HCT116 (cell line): ENCODE data around the gene NAPEPLD. TPM values are rescaled to one million over a fixed set of nuclear protein-coding genes. Genes with fewer than 3 reads are reported as not detected.
"Not testable (repeated sequence)": the region's sequence is repeated elsewhere in the genome, so short reads cannot be mapped to it uniquely, and the experiment has no call there.

Experiments
- ATAC-seq: fragments of 200-7000 bp; cut with Tn5 transposase; 2 replicates; pipeline ENCODE4 v1.9.1; 2020; ENCODE audit warnings: mild to moderate bottlenecking, moderate library complexity
- BruUV-seq: library from RNA; stranded (reverse); fragments of 400-500 nt; replicated peaks from 2 replicates; lab custom pipeline; 2021; lab: Mats Ljungman, UMichigan
- CTCF ChIA-PET: fragments of 300-600 bp; sonication (Branson Sonifier 250); formaldehyde crosslinking; loops from one replicate; lab custom pipeline; 2021; ENCODE audit warnings: antibody characterized with exemption; lab: Charles Lee
- POLR2A ChIA-PET: fragments of 300-600, 350-600 bp; sonication (Branson Sonifier 250); formaldehyde crosslinking; loops from one replicate; lab custom pipeline; 2021; ENCODE audit warnings: antibody characterized with exemption; lab: Charles Lee
- RAD21 ChIA-PET, 2 experiments: fragments of 300-600 bp; sonication (Branson Sonifier 250); formaldehyde crosslinking; loops; one replicate each; lab custom pipeline; 2023; ENCODE audit warnings: low total read pairs in 2 of 2; ENCODE audit not compliant: uncharacterized antibody in 2 of 2, unreplicated experiment in 2 of 2, low non-redundant PET in 1 of 2; lab: Charles Lee
- DNase-seq: peaks from one replicate; pipeline ENCODE4 v3.0.0-alpha.2; 2010; ENCODE audit warnings: low read depth, low spot score
- H2AFZ ChIP-seq: fragments of 200-600 bp; shearing (Covaris generic), sonication (generic); 2 replicates; pipeline ENCODE4 v1.6.1; 2017; ENCODE audit warnings: low read depth, mixed run types, mixed read lengths, antibody characterized with exemption, low read length; ENCODE audit not compliant: poor library complexity, severe bottlenecking
- H3K27ac ChIP-seq: 2 replicates; pipeline ENCODE4 v1.5.1; 2012; ENCODE audit warnings: low read depth, low read length
- H3K27me3 ChIP-seq: fragments of 200-600 bp; sonication (generic); 2 replicates; pipeline ENCODE4 v1.6.1; 2016; ENCODE audit warnings: mixed run types, low read length, mixed read lengths; ENCODE audit not compliant: insufficient read depth
- H3K36me3 ChIP-seq, 2 experiments: fragments of 200-500 bp in 1 of 2; fragments of 200-600 bp in 1 of 2; sonication (Bioruptor generic) in 1 of 2; sonication (generic) in 1 of 2; 2 replicates each; pipeline versions ENCODE4 v1.5.1 to v1.6.1; 2014 to 2016; ENCODE audit warnings: low read length in 2 of 2, inconsistent platforms in 1 of 2, mixed read lengths in 1 of 2, mixed run types in 1 of 2; ENCODE audit not compliant: insufficient read depth in 2 of 2, control insufficient read depth in 1 of 2
- H3K4me1 ChIP-seq, 2 experiments: fragments of 200-600 bp in 1 of 2; sonication (generic) in 1 of 2; 2 replicates each; pipeline versions ENCODE4 v1.5.1 to v1.6.1; 2012 to 2017; ENCODE audit warnings: low read length in 2 of 2, inconsistent platforms in 1 of 2, mild to moderate bottlenecking in 1 of 2, mixed read lengths in 1 of 2, mixed run types in 1 of 2, moderate library complexity in 1 of 2; ENCODE audit not compliant: insufficient read depth in 2 of 2, control insufficient read depth in 1 of 2
- H3K4me2 ChIP-seq: fragments of 200-600 bp; sonication (generic); 2 replicates; pipeline ENCODE4 v1.6.1; 2017; ENCODE audit warnings: mixed run types, low read length, mixed read lengths
- H3K4me3 ChIP-seq, 2 experiments: fragments of 200-600 bp in 1 of 2; sonication (generic) in 1 of 2; replicated peaks in 1 of 2; 2 replicates each; pipeline ENCODE4 v1.5.1; 2011 to 2016; ENCODE audit warnings: low read length in 2 of 2, control low read depth in 1 of 2, low read depth in 1 of 2, mild to moderate bottlenecking in 1 of 2, mixed read lengths in 1 of 2, mixed run types in 1 of 2
- H3K79me2 ChIP-seq: fragments of 200-600 bp; sonication (generic); 2 replicates; pipeline ENCODE4 v1.6.1; 2017; ENCODE audit warnings: mild to moderate bottlenecking, mixed run types, low read length, moderate library complexity, mixed read lengths; ENCODE audit not compliant: insufficient read depth
- H3K9ac ChIP-seq: fragments of 200-600 bp; sonication (generic); 2 replicates; pipeline ENCODE4 v1.6.1; 2016; ENCODE audit warnings: low read length, mixed read lengths
- H3K9me2 ChIP-seq: fragments of 200-600 bp; sonication (generic), shearing (Covaris generic); 2 replicates; pipeline ENCODE4 v1.6.1; 2017; ENCODE audit warnings: mixed run types, mild to moderate bottlenecking, moderate library complexity; ENCODE audit not compliant: insufficient read depth
- H3K9me3 ChIP-seq, 2 experiments: fragments of 200-500 bp in 1 of 2; fragments of 200-600 bp in 1 of 2; sonication (Bioruptor generic) in 1 of 2; sonication (generic) in 1 of 2; 2 replicates each; pipeline ENCODE4 v1.6.1; 2014 to 2017; ENCODE audit warnings: low read length in 2 of 2, mixed read lengths in 2 of 2, inconsistent platforms in 1 of 2, low read depth in 1 of 2, mild to moderate bottlenecking in 1 of 2, mixed run types in 1 of 2, moderate library complexity in 1 of 2; ENCODE audit not compliant: control insufficient read depth in 1 of 2, insufficient read depth in 1 of 2
- H4K20me1 ChIP-seq: fragments of 200-600 bp; sonication (generic), shearing (Covaris generic); 2 replicates; pipeline ENCODE4 v1.6.1; 2017; ENCODE audit warnings: mixed run types, mild to moderate bottlenecking, moderate library complexity; ENCODE audit not compliant: insufficient read depth
- ZNF274 ChIP-seq: fragments of 200-500 bp; sonication (Bioruptor generic); IDR thresholded peaks from 2 replicates; pipeline ENCODE4 v1.6.1; 2014; ENCODE audit warnings: mild to moderate bottlenecking, low read depth, low read length, inconsistent platforms
- intact Hi-C: fragments of 100-400 bp; cut with micrococcal nuclease; formaldehyde crosslinking; loops from 2 replicates; pipeline ENCODE4 v1.10.0; 2022
- total RNA-seq: library from RNA; stranded (reverse); gene quantifications from one replicate; pipeline ENCODE4 v1.2.1, GENCODE V29; 2021; ENCODE audit not compliant: unreplicated experiment

Gene NAPEPLD
- total RNA-seq, 1 experiment from 2014 or later = 9.7 TPM

- Histone ChIP-seq H3K9me3 (no peaks in the 10 kb centered on the region), H2AFZ (no peak overlapping the region), H3K4me3 (no peak overlapping the region), H3K36me3 (no peaks in the 10 kb centered on the region), H3K79me2 (no peaks in the 10 kb centered on the region), H4K20me1 (no peaks in the 10 kb centered on the region), H3K9me2 (no peaks in the 10 kb centered on the region), H3K27ac (no peak overlapping the region), H3K9ac (no peak overlapping the region), H3K4me2 (no peak overlapping the region), H3K4me1 (peaks cover 3 to 21% of the 10 kb centered on the region in 2 experiments; a peak in 3 of 4 replicates), H3K27me3 (no peaks in the 10 kb centered on the region)
- intact Hi-C loops = no loop called here
- BruUV-seq = no TSS peak
- CTCF ChIA-PET = no interaction called here
- DNase-seq (no peak), ATAC-seq (no peak)
- RAD21 ChIA-PET = no interaction called here
- POLR2A ChIA-PET = no interaction called here
- no peak for TF ChIP-seq ZNF274
- TF ChIP-seq, all 23 proteins: peak for 0
These were observed 5.1 kb upstream of the NAPEPLD start for GRCh38 chr7:103154042-103154441.

GRCh38 chr7:103152744-103153617, 4.1 kb upstream of the NAPEPLD start:
- BruUV-seq, H3K9me3 ChIP-seq, POLR2A ChIA-PET, ATAC-seq, RAD21 ChIA-PET, H3K4me2 ChIP-seq, CTCF ChIA-PET, H3K4me3 ChIP-seq, H3K27me3 ChIP-seq, H4K20me1 ChIP-seq, H3K9ac ChIP-seq, H2AFZ ChIP-seq, H3K27ac ChIP-seq, H3K79me2 ChIP-seq, H3K36me3 ChIP-seq, H3K9me2 ChIP-seq, DNase-seq, intact Hi-C loops: not testable (repeated sequence)
- H3K4me1 ChIP-seq = peaks cover 4 to 28% of the 10 kb centered on the region in 2 experiments

GRCh38 chr7:103151993-103152676, 3.2 kb upstream of the NAPEPLD start:
- H3K27ac ChIP-seq, DNase-seq, H3K9me3 ChIP-seq, H3K9me2 ChIP-seq, POLR2A ChIA-PET, intact Hi-C loops, H3K9ac ChIP-seq, CTCF ChIA-PET, H2AFZ ChIP-seq, H3K36me3 ChIP-seq, RAD21 ChIA-PET, H3K4me3 ChIP-seq, ATAC-seq, H4K20me1 ChIP-seq, H3K27me3 ChIP-seq, BruUV-seq, H3K4me2 ChIP-seq: not testable (repeated sequence)
- H3K4me1 ChIP-seq = peaks cover 9 to 30% of the 10 kb centered on the region in 2 experiments
- peaks cover 16% of the 10 kb centered on the region for H3K79me2 ChIP-seq
